ENCODE data around the gene PRDX2.

- TF ChIP-seq CTCF (IDR thresholded peaks at IDR 0.05) (no peak), EP300 (IDR thresholded peaks at IDR 0.05) (no peak)
Observed at GRCh38 chr19:12794971-12795381, 6.6 kb downstream of the PRDX2 start.
